Colonic mucosa (tissue), 4 donors: ENCODE measurements around the gene PBX1. TPM values are rescaled to one million over a fixed set of nuclear protein-coding genes. Genes with fewer than 3 reads are reported as not detected.

Experiments used
- DNase-seq: peaks from one replicate; pipeline ENCODE4 v3.0.0-alpha.2; 2020
- H3K27ac ChIP-seq: fragments of 200-600 bp; one replicate; pipeline ENCODE4 v1.8.0; 2021
- H3K27me3 ChIP-seq: fragments of 200-600 bp; one replicate; pipeline ENCODE4 v1.8.0; 2021
- H3K36me3 ChIP-seq: fragments of 200-600 bp; one replicate; pipeline ENCODE4 v1.8.0; 2021
- H3K4me1 ChIP-seq: fragments of 200-600 bp; one replicate; pipeline ENCODE4 v1.8.0; 2021; ENCODE audit warnings: mild to moderate bottlenecking
- H3K4me3 ChIP-seq: fragments of 200-600 bp; one replicate; pipeline ENCODE4 v1.8.0; 2021
- H3K9ac ChIP-seq, 2 donors: one replicate each; pipeline ENCODE4 v1.7.0; 2013; ENCODE audit warnings: control low read depth in 2 of 2, low read depth in 2 of 2, low read length in 2 of 2
- H3K9me3 ChIP-seq: fragments of 200-600 bp; one replicate; pipeline ENCODE4 v1.8.0; 2021
- intact Hi-C: fragments of 100-400 bp; cut with DNase I; formaldehyde crosslinking; loops from one replicate; pipeline ENCODE4 v1.14.1; 2022
- total RNA-seq, 2 donors: library from RNA; stranded (reverse); fragmentation: NEBNext Ultra II Directional in 1 of 2; extraction: Animal tissue kit (Norgen Biotek cat#: 25700) in 1 of 2; gene quantifications; one replicate each; pipeline ENCODE4 v1.2.1, GENCODE V29; 2021
- TF ChIP-seq, protein P1 (sequence below): fragments of 200-600 bp; IDR thresholded peaks from one replicate; pipeline ENCODE4 v1.8.0; 2022; ENCODE audit warnings: antibody characterized with exemption, mild to moderate bottlenecking
- donor health status: healthy.
- donor health status: DM: no; HTN: no; CAD: no.
- donor health status: DM: no; HTN: no; CAD: no.

The PBX1 gene
- total RNA-seq, 2 donors from 2014 or later = 27.2 to 53.7 TPM

DNA sequence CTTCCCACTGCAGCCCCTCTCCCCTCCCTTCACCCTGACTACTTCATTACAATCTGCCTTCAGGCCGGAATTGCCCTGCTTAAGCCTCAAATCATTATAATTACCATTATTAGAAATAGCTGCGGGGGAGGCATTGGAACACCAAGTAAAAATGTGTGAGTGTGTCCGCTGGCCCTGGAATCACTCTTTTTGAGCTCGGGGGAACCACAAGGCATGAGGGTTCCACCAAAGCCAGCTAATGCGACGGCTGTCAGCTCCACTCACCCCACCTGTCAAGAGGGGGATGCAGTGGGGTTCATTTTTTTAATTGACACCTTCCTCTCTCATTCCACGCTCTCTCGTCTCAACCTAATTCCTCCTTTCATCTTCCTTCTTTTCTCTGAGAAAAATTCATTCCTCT, 177.2 kb downstream of the PBX1 start:
- H3K27me3 ChIP-seq = no peaks in the 10 kb centered on the region
- H3K4me3 ChIP-seq = no peak overlapping the region
- H3K4me1 ChIP-seq = no peaks in the 10 kb centered on the region
- no peaks in the 10 kb centered on the region for H3K36me3 ChIP-seq
- TF ChIP-seq, protein P1, sequence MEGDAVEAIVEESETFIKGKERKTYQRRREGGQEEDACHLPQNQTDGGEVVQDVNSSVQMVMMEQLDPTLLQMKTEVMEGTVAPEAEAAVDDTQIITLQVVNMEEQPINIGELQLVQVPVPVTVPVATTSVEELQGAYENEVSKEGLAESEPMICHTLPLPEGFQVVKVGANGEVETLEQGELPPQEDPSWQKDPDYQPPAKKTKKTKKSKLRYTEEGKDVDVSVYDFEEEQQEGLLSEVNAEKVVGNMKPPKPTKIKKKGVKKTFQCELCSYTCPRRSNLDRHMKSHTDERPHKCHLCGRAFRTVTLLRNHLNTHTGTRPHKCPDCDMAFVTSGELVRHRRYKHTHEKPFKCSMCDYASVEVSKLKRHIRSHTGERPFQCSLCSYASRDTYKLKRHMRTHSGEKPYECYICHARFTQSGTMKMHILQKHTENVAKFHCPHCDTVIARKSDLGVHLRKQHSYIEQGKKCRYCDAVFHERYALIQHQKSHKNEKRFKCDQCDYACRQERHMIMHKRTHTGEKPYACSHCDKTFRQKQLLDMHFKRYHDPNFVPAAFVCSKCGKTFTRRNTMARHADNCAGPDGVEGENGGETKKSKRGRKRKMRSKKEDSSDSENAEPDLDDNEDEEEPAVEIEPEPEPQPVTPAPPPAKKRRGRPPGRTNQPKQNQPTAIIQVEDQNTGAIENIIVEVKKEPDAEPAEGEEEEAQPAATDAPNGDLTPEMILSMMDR = no peak
- no peak overlapping the region for H3K27ac ChIP-seq
- DNase-seq = no peak
- no peaks in the 10 kb centered on the region for H3K9me3 ChIP-seq
- intact Hi-C loops = no loop called here
- no peak overlapping the region for H3K9ac ChIP-seq

GRCh38 chr1:164739189-164739588, 180.2 kb downstream of the PBX1 start:
- TF ChIP-seq, protein P1 = no peak
- DNase-seq = no peak
- intact Hi-C loops = no loop called here

GRCh38 chr1:164740000-164740526, 181.1 kb downstream of the PBX1 start:
- no peaks in the 10 kb centered on the region for H3K27me3 ChIP-seq
- no peaks in the 10 kb centered on the region for H3K36me3 ChIP-seq
- TF ChIP-seq, protein P1 = no peak
- H3K4me1 ChIP-seq = no peaks in the 10 kb centered on the region
- no peak overlapping the region for H3K4me3 ChIP-seq
- no peak for DNase-seq
- no peak overlapping the region for H3K27ac ChIP-seq
- no peak overlapping the region for H3K9ac ChIP-seq
- intact Hi-C loops = no loop called here
- no peaks in the 10 kb centered on the region for H3K9me3 ChIP-seq

More at GRCh38 chr1:164739189-164739588, 180.2 kb downstream of the PBX1 start:
- H3K27ac ChIP-seq = no peak overlapping the region
- H3K4me1 ChIP-seq = no peaks in the 10 kb centered on the region
- H3K4me3 ChIP-seq = no peak overlapping the region
- no peaks in the 10 kb centered on the region for H3K9me3 ChIP-seq
- no peaks in the 10 kb centered on the region for H3K36me3 ChIP-seq
- H3K27me3 ChIP-seq = no peaks in the 10 kb centered on the region
- no peak overlapping the region for H3K9ac ChIP-seq

GRCh38 chr1:164742745-164743144, 183.8 kb downstream of the PBX1 start:
- TF ChIP-seq, protein P1 = no peak
- Histone ChIP-seq H3K4me3 (no peak overlapping the region), H3K36me3 (no peaks in the 10 kb centered on the region), H3K27me3 (no peaks in the 10 kb centered on the region), H3K9ac (no peak overlapping the region), H3K27ac (no peak overlapping the region), H3K9me3 (no peaks in the 10 kb centered on the region), H3K4me1 (no peaks in the 10 kb centered on the region)
- no peak for DNase-seq
- intact Hi-C loops = no loop called here

DNA sequence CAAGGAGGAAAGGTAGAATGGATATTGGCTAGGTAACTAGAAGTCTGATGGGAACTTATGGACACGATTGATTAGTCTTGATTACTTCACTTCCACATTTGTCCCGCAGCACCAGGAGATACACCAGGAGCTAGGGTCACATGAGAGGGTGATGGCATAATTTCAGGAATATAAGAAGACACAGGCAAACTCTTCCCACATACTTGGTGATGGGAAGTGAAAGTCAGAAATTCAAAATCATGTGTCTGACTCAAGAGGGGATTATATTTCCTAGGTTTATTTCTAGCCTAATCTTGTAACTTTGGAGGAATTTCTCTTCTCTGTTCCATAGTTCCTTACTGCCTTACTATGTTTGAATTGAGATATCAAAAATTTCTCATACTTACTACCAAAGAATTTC, 185.0 kb downstream of the PBX1 start:
- TF ChIP-seq, protein P1 = no peak
- H3K9me3 ChIP-seq = no peaks in the 10 kb centered on the region

More for the DNA sequence above, 185.0 kb downstream of the PBX1 start:
- no peak for DNase-seq
- intact Hi-C loops = no loop called here
- no peaks in the 10 kb centered on the region for H3K4me1 ChIP-seq
- no peak overlapping the region for H3K4me3 ChIP-seq
- H3K36me3 ChIP-seq = no peaks in the 10 kb centered on the region
- H3K9ac ChIP-seq = no peak overlapping the region
- no peaks in the 10 kb centered on the region for H3K27me3 ChIP-seq
- H3K27ac ChIP-seq = no peak overlapping the region
